ENCODE measurements around the gene CCNI. TPM values are rescaled to one million over a fixed set of nuclear protein-coding genes. Genes with fewer than 3 reads are reported as not detected.

Gene CCNI
- total RNA-seq = 10 to 100 TPM; 54.3 to 87.7 (median 68.6) TPM
- long read RNA-seq, transcript CCNI-201 (7 exons, 2,772 nt) = major isoform, 5 of 5 reads
- long read RNA-seq, partial matches to known transcripts = 0 of 5 reads
- long read RNA-seq, other reads (novel, unspliced or antisense) = 0 of 5 reads

GRCh38 chr4:77075869-77076799 is at the start of gene CCNI:
CCNI (minus strand) TSS chr4:77075989; CDS start chr4:77066362, 9,627 bp downstream.
- H3K9me3 ChIP-seq = no peaks in the 10 kb centered on the region
- peak; percentile 96 to 97 (median 96) for DNase-seq
- no peaks in the 10 kb centered on the region for H3K27me3 ChIP-seq
- peaks cover 0 to 25% (median 3%) of the 10 kb centered on the region in 4 donors for H3K4me1 ChIP-seq
- H3K36me3 ChIP-seq = no peaks in the 10 kb centered on the region
- ATAC-seq = peak; percentile 91 to 94 (median 93)
- peak within 1 kb of the TSS; percentile 62 to 66 (median 64) for H3K4me3 ChIP-seq
- H3K27ac ChIP-seq = peak within 1 kb of the TSS; percentile 97 to 98 (median 97)
- under 1% methylated on average over 52 of the region's 54 CpGs for WGBS (ENCODE audit: insufficient coverage, low coverage, low lambda C conversion rate, missing lambda C conversion rate)
- TF ChIP-seq CTCF (IDR thresholded peaks at IDR 0.05) = no peak
- TF ChIP-seq POLR2A (IDR thresholded peaks at IDR 0.05) = peak; percentile 74
- intact Hi-C loops (cut with DNase I) = no loop called here

- Histone ChIP-seq H3K4me3 (no peak overlapping the region), H3K27me3 (no peaks in the 10 kb centered on the region), H3K36me3 (no peaks in the 10 kb centered on the region), H3K27ac (no peak overlapping the region), H3K4me1 (no peaks in the 10 kb centered on the region), H3K9me3 (no peaks in the 10 kb centered on the region)
- ATAC-seq (peak in 2 of 4 donors; percentile 16 to 36), DNase-seq (no peak)
- TF ChIP-seq CTCF (IDR thresholded peaks at IDR 0.05) (no peak), POLR2A (IDR thresholded peaks at IDR 0.05) (no peak)
- WGBS (ENCODE audit: insufficient coverage, low coverage, low lambda C conversion rate, missing lambda C conversion rate) = 49% methylated on average over 3 of the region's 3 CpGs
- intact Hi-C loops (cut with DNase I) = no loop called here
Observed at GRCh38 chr4:77124576-77124975, 48.8 kb upstream of the CCNI start.

- intact Hi-C loops (cut with DNase I) = no loop called here
Observed at GRCh38 chr4:77123411-77123810, 47.6 kb upstream of the CCNI start.

GRCh38 chr4:77122656-77123055 is 46.9 kb upstream of the CCNI start:
- H3K9me3 ChIP-seq = no peaks in the 10 kb centered on the region
- intact Hi-C loops (cut with DNase I) = no loop called here
- no peak for ATAC-seq
- TF ChIP-seq CTCF (IDR thresholded peaks at IDR 0.05) = no peak
- no peak for TF ChIP-seq POLR2A (IDR thresholded peaks at IDR 0.05)
- H3K27ac ChIP-seq = no peak overlapping the region
- H3K4me1 ChIP-seq = no peaks in the 10 kb centered on the region
- H3K4me3 ChIP-seq = no peak overlapping the region
- no peaks in the 10 kb centered on the region for H3K27me3 ChIP-seq
- WGBS (ENCODE audit: insufficient coverage, low coverage, low lambda C conversion rate, missing lambda C conversion rate) = 69% methylated on average over 3 of the region's 4 CpGs
- H3K36me3 ChIP-seq = no peaks in the 10 kb centered on the region
- no peak for DNase-seq

More at GRCh38 chr4:77123411-77123810, 47.6 kb upstream of the CCNI start:
- no peak overlapping the region for H3K4me3 ChIP-seq
- no peak for ATAC-seq
- H3K36me3 ChIP-seq = no peaks in the 10 kb centered on the region
- TF ChIP-seq CTCF (IDR thresholded peaks at IDR 0.05) = no peak
- no peak for TF ChIP-seq POLR2A (IDR thresholded peaks at IDR 0.05)
- H3K9me3 ChIP-seq = no peaks in the 10 kb centered on the region
- H3K4me1 ChIP-seq = no peaks in the 10 kb centered on the region
- no peaks in the 10 kb centered on the region for H3K27me3 ChIP-seq
- no peak overlapping the region for H3K27ac ChIP-seq
- DNase-seq = no peak
- whole genome bisulfite sequencing (ENCODE audit: insufficient coverage, low coverage, low lambda C conversion rate, missing lambda C conversion rate) = 50% methylated on average over 1 of the region's 1 CpG
